Astrocyte (in vitro differentiated cells and primary cell): Measurements from ENCODE around the gene ULK4.

ENCODE experiments used
- CTCF ChIP-seq: IDR thresholded peaks from 2 replicates; pipeline ENCODE4 v1.5.1; 2011; ENCODE audit warnings: low read depth, mild to moderate bottlenecking, inconsistent platforms, low read length, moderate library complexity; ENCODE audit not compliant: insufficient read depth
- EZH2 ChIP-seq: IDR thresholded peaks from 2 replicates; pipeline ENCODE4 v1.6.1; 2012; ENCODE audit warnings: mild to moderate bottlenecking, low read length, inconsistent platforms; ENCODE audit not compliant: insufficient read depth

DNA sequence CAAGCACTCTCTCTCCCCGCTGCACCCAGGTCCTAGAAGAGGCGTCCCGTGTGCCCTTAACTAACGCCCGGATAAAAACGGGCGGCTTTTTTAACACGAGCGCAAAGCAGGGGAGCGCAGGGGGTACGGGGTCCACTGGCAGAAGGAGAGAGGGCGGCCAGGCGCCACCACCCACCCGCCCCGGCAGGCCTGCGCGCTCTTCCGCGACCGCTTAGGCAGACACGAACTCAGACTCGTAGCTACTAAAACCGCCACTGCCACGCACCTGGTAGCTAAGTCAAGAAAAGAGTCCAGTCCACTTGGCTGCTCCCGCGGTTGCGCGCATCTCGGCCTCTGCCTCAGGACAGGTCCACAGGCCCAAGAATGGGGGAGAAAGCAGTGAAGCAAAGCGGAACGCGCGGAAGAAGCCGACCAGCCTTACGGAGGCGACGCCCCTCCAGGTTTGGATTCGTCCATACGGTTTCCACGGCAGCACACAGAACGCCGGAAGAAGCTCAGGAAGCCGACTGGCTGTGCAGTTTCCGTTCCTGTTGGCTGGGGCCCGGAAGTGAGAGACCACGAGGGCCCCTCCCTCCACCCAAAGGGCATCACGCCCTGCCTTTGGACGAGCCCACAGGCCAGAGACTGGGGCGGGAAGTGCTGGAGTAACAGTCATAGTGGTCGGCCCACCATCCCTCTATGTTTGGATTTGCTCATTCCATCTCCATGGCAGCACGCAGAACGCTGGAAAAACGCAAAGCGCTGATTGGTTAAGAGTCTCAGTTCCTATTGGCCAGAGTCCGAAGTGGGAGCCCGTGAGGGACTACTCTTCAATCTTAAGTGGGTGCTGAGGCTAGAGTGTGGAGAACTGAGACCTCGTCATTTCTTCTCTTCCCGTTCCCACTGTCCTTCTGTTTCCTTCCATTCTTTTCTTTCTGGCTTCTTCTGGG is at the start of gene ULK4:
- TF ChIP-seq CTCF (no peak), EZH2 (no peak)
